ENCODE results near the gene GUK1. TPM values are rescaled to one million over a fixed set of nuclear protein-coding genes. Genes with fewer than 3 reads are reported as not detected.

The GUK1 gene
- total RNA-seq, 4 donors from 2014 or later: 124 to 406 (median 289) TPM

GRCh38 chr1:228154021-228154669 is 14.1 kb downstream of the GUK1 start:
- H3K4me1 ChIP-seq: peaks cover 8 to 24% of the 10 kb centered on the region in 2 donors
- no peaks in the 10 kb centered on the region for H3K27me3 ChIP-seq
- H3K27ac ChIP-seq: no peak overlapping the region
- intact Hi-C loops (cut with DNase I; ENCODE audit: low total_unique reads): no loop called here
- H3K9me3 ChIP-seq: no peaks in the 10 kb centered on the region
- no peaks in the 10 kb centered on the region for H3K36me3 ChIP-seq
- DNase-seq: peak in 1 of 2 donors; percentile 10
- no peak overlapping the region for H3K4me3 ChIP-seq
- no peak for TF ChIP-seq CTCF (IDR thresholded peaks at IDR 0.05)
- TF ChIP-seq POLR2A (IDR thresholded peaks at IDR 0.05): no peak

GRCh38 chr1:228154670-228155571 is 14.8 kb downstream of the GUK1 start:
- intact Hi-C loops (cut with DNase I; ENCODE audit: low total_unique reads): no loop called here
- H3K27ac ChIP-seq: no peak overlapping the region
- no peaks in the 10 kb centered on the region for H3K27me3 ChIP-seq
- no peaks in the 10 kb centered on the region for H3K9me3 ChIP-seq
- no peak overlapping the region for H3K4me3 ChIP-seq
- H3K36me3 ChIP-seq: no peaks in the 10 kb centered on the region
- peaks cover 6 to 16% of the 10 kb centered on the region in 2 donors for H3K4me1 ChIP-seq
- no peak for TF ChIP-seq CTCF (IDR thresholded peaks at IDR 0.05)
- no peak for TF ChIP-seq POLR2A (IDR thresholded peaks at IDR 0.05)
- peak in 1 of 2 donors; percentile 7 for DNase-seq

- H3K4me1 ChIP-seq: peaks cover 6 to 10% of the 10 kb centered on the region in 2 donors
- H3K27ac ChIP-seq: no peak overlapping the region
- TF ChIP-seq POLR2A (IDR thresholded peaks at IDR 0.05) (no peak), CTCF (IDR thresholded peaks at IDR 0.05) (no peak)
- DNase-seq: no peak
- H3K27me3 ChIP-seq: no peaks in the 10 kb centered on the region
- no peaks in the 10 kb centered on the region for H3K9me3 ChIP-seq
- intact Hi-C loops (cut with DNase I; ENCODE audit: low total_unique reads): no loop called here
- H3K4me3 ChIP-seq: no peak overlapping the region
- H3K36me3 ChIP-seq: no peaks in the 10 kb centered on the region
These were observed 15.8 kb downstream of the GUK1 start for GRCh38 chr1:228155596-228156514.

- Histone ChIP-seq H3K4me3 (no peak overlapping the region), H3K9me3 (no peaks in the 10 kb centered on the region), H3K4me1 (peaks cover 3 to 5% of the 10 kb centered on the region in 2 donors), H3K27ac (no peak overlapping the region), H3K36me3 (no peaks in the 10 kb centered on the region), H3K27me3 (no peaks in the 10 kb centered on the region)
- DNase-seq: no peak
- intact Hi-C loops (cut with DNase I; ENCODE audit: low total_unique reads): no loop called here
- no peak for TF ChIP-seq POLR2A (IDR thresholded peaks at IDR 0.05)
These were observed 16.4 kb downstream of the GUK1 start for GRCh38 chr1:228156515-228156881.

- no peak for DNase-seq
- H3K36me3 ChIP-seq: no peaks in the 10 kb centered on the region
- TF ChIP-seq CTCF (IDR thresholded peaks at IDR 0.05): no peak
- TF ChIP-seq POLR2A (IDR thresholded peaks at IDR 0.05): no peak
- H3K9me3 ChIP-seq: no peaks in the 10 kb centered on the region
- H3K27me3 ChIP-seq: no peaks in the 10 kb centered on the region
- intact Hi-C loops (cut with DNase I; ENCODE audit: low total_unique reads): no loop called here
- H3K27ac ChIP-seq: no peak overlapping the region
- H3K4me1 ChIP-seq: no peaks in the 10 kb centered on the region
- no peak overlapping the region for H3K4me3 ChIP-seq
These were observed 17.1 kb downstream of the GUK1 start for GRCh38 chr1:228156941-228157728.

Data from uterus (tissue), 4 donors.